ENCODE data around the gene IMMP2L.

DNA sequence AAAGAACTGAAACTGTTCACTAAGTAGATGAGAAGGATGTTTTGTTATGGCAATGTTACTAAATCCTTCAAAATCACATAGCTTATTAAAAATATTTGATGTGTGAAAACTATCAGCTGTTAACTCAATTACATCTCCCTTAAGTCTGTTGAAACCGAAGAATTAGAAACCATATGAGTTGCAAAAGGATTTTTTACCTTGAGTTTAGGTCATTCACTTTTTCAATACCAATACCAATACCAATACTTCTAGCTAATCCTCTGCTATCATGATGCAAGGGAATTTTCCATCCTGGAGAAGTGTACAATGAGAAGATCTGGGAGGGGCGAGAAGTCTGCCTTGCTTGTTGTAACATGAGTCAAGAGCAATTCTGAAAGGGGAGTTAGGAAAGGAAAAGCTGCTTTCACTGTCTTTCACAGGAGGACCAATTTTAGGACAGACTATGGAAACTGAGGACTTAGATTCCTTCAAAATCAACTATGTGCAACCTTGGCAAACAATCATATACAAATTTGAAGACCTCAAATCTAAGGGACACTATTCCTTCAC is 199.7 kb downstream of the IMMP2L start:
- TF ChIP-seq, protein P1, sequence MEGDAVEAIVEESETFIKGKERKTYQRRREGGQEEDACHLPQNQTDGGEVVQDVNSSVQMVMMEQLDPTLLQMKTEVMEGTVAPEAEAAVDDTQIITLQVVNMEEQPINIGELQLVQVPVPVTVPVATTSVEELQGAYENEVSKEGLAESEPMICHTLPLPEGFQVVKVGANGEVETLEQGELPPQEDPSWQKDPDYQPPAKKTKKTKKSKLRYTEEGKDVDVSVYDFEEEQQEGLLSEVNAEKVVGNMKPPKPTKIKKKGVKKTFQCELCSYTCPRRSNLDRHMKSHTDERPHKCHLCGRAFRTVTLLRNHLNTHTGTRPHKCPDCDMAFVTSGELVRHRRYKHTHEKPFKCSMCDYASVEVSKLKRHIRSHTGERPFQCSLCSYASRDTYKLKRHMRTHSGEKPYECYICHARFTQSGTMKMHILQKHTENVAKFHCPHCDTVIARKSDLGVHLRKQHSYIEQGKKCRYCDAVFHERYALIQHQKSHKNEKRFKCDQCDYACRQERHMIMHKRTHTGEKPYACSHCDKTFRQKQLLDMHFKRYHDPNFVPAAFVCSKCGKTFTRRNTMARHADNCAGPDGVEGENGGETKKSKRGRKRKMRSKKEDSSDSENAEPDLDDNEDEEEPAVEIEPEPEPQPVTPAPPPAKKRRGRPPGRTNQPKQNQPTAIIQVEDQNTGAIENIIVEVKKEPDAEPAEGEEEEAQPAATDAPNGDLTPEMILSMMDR (IDR thresholded peaks at IDR 0.05), result no peak
- no peak for TF ChIP-seq POLR2A (IDR thresholded peaks at IDR 0.05)

All from uterus (tissue), 2 donors.